ENCODE data around the gene OSBPL1A. TPM values are rescaled to one million over a fixed set of nuclear protein-coding genes. Genes with fewer than 3 reads are reported as not detected.
A peak's percentile ranks its signal among the peaks of the same experiment; 100 is the strongest.

Gene OSBPL1A
- total and polyA plus RNA-seq, 2 experiments from 2014 or later = 14.9 to 24.1 TPM

GRCh38 chr18:24270937-24271380 lies 126.7 kb downstream of the OSBPL1A start:
- Histone ChIP-seq H3K79me2 (ENCODE audit: insufficient read depth) (0 out of 2 replicates have a peak, but pooled peaks cover 8% of the 10 kb centered on the region), H3K36me3 (ENCODE audit: low read depth) (no peaks in the 10 kb centered on the region), H3K9me2 (ENCODE audit: insufficient read depth) (no peaks in the 10 kb centered on the region), H3K9me3 (ENCODE audit: low read depth) (no peaks in the 10 kb centered on the region), H3K9ac (peak overlapping the region; percentile 74), H4K20me1 (ENCODE audit: insufficient read depth) (no peaks in the 10 kb centered on the region), H3F3A (ENCODE audit: insufficient read depth) (peaks cover 16% of the 10 kb centered on the region), H3K4me3 (peak overlapping the region; percentile 92), H3K27me3 (replicated peaks; ENCODE audit: insufficient read depth) (no peaks in the 10 kb centered on the region), H3K27ac (peak overlapping the region; percentile 47), H2AFZ (peak overlapping the region; percentile 96), H3K4me1 (ENCODE audit: insufficient read depth) (peaks cover 21% of the 10 kb centered on the region), H3K4me2 (ENCODE audit: unreplicated experiment) (peak overlapping the region; percentile 96)
- TF ChIP-seq EZH2phosphoT487 (IDR thresholded peaks at IDR 0.05; ENCODE audit: insufficient read depth, low read depth) (no peak), EZH2 (IDR thresholded peaks at IDR 0.05; ENCODE audit: insufficient read depth, poor library complexity, severe bottlenecking) (no peak)
- 1 to 3% methylated on average over 9 of the region's 9 CpGs for WGBS, 2 experiments (ENCODE audit: low coverage in 1 of 2, low lambda C conversion rate in 2 of 2, missing lambda C conversion rate in 2 of 2)
- in situ Hi-C loops (cut with MboI) = no loop called here
- peak; percentile 69 for DNase-seq

GRCh38 chr18:24270358-24270936 lies 127.2 kb downstream of the OSBPL1A start:
- Histone ChIP-seq H3K9ac (peak overlapping the region; percentile 74), H3K27me3 (replicated peaks; ENCODE audit: insufficient read depth) (no peaks in the 10 kb centered on the region), H2AFZ (peak overlapping the region; percentile 96), H3K79me2 (ENCODE audit: insufficient read depth) (0 out of 2 replicates have a peak, but pooled peaks cover 8% of the 10 kb centered on the region), H3K9me2 (ENCODE audit: insufficient read depth) (no peaks in the 10 kb centered on the region), H3K9me3 (ENCODE audit: low read depth) (no peaks in the 10 kb centered on the region), H3K27ac (peak overlapping the region; percentile 47), H4K20me1 (ENCODE audit: insufficient read depth) (no peaks in the 10 kb centered on the region), H3K4me2 (ENCODE audit: unreplicated experiment) (peak overlapping the region; percentile 96), H3K36me3 (ENCODE audit: low read depth) (no peaks in the 10 kb centered on the region), H3K4me1 (ENCODE audit: insufficient read depth) (peaks cover 21% of the 10 kb centered on the region), H3F3A (ENCODE audit: insufficient read depth) (peaks cover 16% of the 10 kb centered on the region), H3K4me3 (peak overlapping the region; percentile 92)
- TF ChIP-seq EZH2phosphoT487 (IDR thresholded peaks at IDR 0.05; ENCODE audit: insufficient read depth, low read depth) = no peak
- TF ChIP-seq EZH2 (IDR thresholded peaks at IDR 0.05; ENCODE audit: insufficient read depth, poor library complexity, severe bottlenecking) = no peak
- in situ Hi-C loops (cut with MboI) = no loop called here
- WGBS, 2 experiments (ENCODE audit: low coverage in 1 of 2, low lambda C conversion rate in 2 of 2, missing lambda C conversion rate in 2 of 2) = 2 to 6% methylated on average over 4 of the region's 4 CpGs
- DNase-seq = peak; percentile 31

- H3K9me2 ChIP-seq (ENCODE audit: insufficient read depth) = no peaks in the 10 kb centered on the region
- TF ChIP-seq EZH2 (IDR thresholded peaks at IDR 0.05; ENCODE audit: insufficient read depth, poor library complexity, severe bottlenecking) = no peak
- no peak for TF ChIP-seq EZH2phosphoT487 (IDR thresholded peaks at IDR 0.05; ENCODE audit: insufficient read depth, low read depth)
- in situ Hi-C loops (cut with MboI) = no loop called here
- H3K36me3 ChIP-seq (ENCODE audit: low read depth) = no peaks in the 10 kb centered on the region
- H4K20me1 ChIP-seq (ENCODE audit: insufficient read depth) = no peaks in the 10 kb centered on the region
- H3K27ac ChIP-seq = no peak overlapping the region
- H3K27me3 ChIP-seq (replicated peaks; ENCODE audit: insufficient read depth) = no peaks in the 10 kb centered on the region
- peaks cover 21% of the 10 kb centered on the region for H3K4me1 ChIP-seq (ENCODE audit: insufficient read depth)
- H3K9ac ChIP-seq = no peak overlapping the region
- 92 to 93% methylated on average over 10 of the region's 10 CpGs for WGBS, 2 experiments (ENCODE audit: low coverage in 1 of 2, low lambda C conversion rate in 2 of 2, missing lambda C conversion rate in 2 of 2)
- no peaks in the 10 kb centered on the region for H3K9me3 ChIP-seq (ENCODE audit: low read depth)
- peaks cover 16% of the 10 kb centered on the region for H3F3A ChIP-seq (ENCODE audit: insufficient read depth)
- no peak overlapping the region for H3K4me2 ChIP-seq (ENCODE audit: unreplicated experiment)
- no peak overlapping the region for H3K4me3 ChIP-seq
- H2AFZ ChIP-seq = no peak overlapping the region
- 0 out of 2 replicates have a peak, but pooled peaks cover 8% of the 10 kb centered on the region for H3K79me2 ChIP-seq (ENCODE audit: insufficient read depth)
- no peak for DNase-seq
Observed at GRCh38 chr18:24268784-24269550, 128.7 kb downstream of the OSBPL1A start.

GRCh38 chr18:24267878-24268277 lies 129.7 kb downstream of the OSBPL1A start:
- WGBS, 2 experiments (ENCODE audit: low coverage in 1 of 2, low lambda C conversion rate in 2 of 2, missing lambda C conversion rate in 2 of 2) = 91 to 93% methylated on average over 1 of the region's 1 CpG
- no peak for DNase-seq
- no peaks in the 10 kb centered on the region for H3K9me2 ChIP-seq (ENCODE audit: insufficient read depth)
- H3K27me3 ChIP-seq (replicated peaks; ENCODE audit: insufficient read depth) = no peaks in the 10 kb centered on the region
- H2AFZ ChIP-seq = no peak overlapping the region
- H3K27ac ChIP-seq = no peak overlapping the region
- no peaks in the 10 kb centered on the region for H4K20me1 ChIP-seq (ENCODE audit: insufficient read depth)
- H3K79me2 ChIP-seq (ENCODE audit: insufficient read depth) = 0 out of 2 replicates have a peak, but pooled peaks cover 8% of the 10 kb centered on the region
- TF ChIP-seq EZH2 (IDR thresholded peaks at IDR 0.05; ENCODE audit: insufficient read depth, poor library complexity, severe bottlenecking) (no peak), EZH2phosphoT487 (IDR thresholded peaks at IDR 0.05; ENCODE audit: insufficient read depth, low read depth) (no peak)
- H3K4me3 ChIP-seq = no peak overlapping the region
- no peak overlapping the region for H3K9ac ChIP-seq
- peaks cover 16% of the 10 kb centered on the region for H3F3A ChIP-seq (ENCODE audit: insufficient read depth)
- peaks cover 21% of the 10 kb centered on the region for H3K4me1 ChIP-seq (ENCODE audit: insufficient read depth)
- no peak overlapping the region for H3K4me2 ChIP-seq (ENCODE audit: unreplicated experiment)
- no peaks in the 10 kb centered on the region for H3K36me3 ChIP-seq (ENCODE audit: low read depth)
- in situ Hi-C loops (cut with MboI) = no loop called here
- H3K9me3 ChIP-seq (ENCODE audit: low read depth) = no peaks in the 10 kb centered on the region

Data from GM23248 (cell line).